NCI-H345 (cell line): ENCODE data around the gene RHBDF2.
"Not testable (repeated sequence)": the region's sequence is repeated elsewhere in the genome, so short reads cannot be mapped to it uniquely, and the experiment has no call there.

ENCODE experiments used
- DNase-seq: peaks from one replicate; lab custom pipeline; 2025; lab: John Stamatoyannopoulos, UW

Gene RHBDF2

GRCh38 chr17:76538281-76538931 lies 37.2 kb upstream of the RHBDF2 start:
- no peak for DNase-seq

GRCh38 chr17:76537578-76538280 lies 36.5 kb upstream of the RHBDF2 start, which contains the start of gene CYGB:
TSS of gene CYGB (minus strand) at chr17:76537709. CDS start at chr17:76537542, 167 bp downstream.
- no peak for DNase-seq

GRCh38 chr17:76537288-76537577 lies 36.0 kb upstream of the RHBDF2 start:
- DNase-seq: no peak

- DNase-seq: no peak
These were observed 35.5 kb upstream of the RHBDF2 start for GRCh38 chr17:76536511-76537287.

- no peak for DNase-seq
These were observed 34.7 kb upstream of the RHBDF2 start for GRCh38 chr17:76535788-76536510.

GRCh38 chr17:76534831-76535732 lies 33.9 kb upstream of the RHBDF2 start:
- no peak for DNase-seq

- not testable (repeated sequence) for DNase-seq
These were observed 32.6 kb upstream of the RHBDF2 start for GRCh38 chr17:76533640-76534359.

- no peak for DNase-seq
These were observed 30.9 kb upstream of the RHBDF2 start for GRCh38 chr17:76532072-76532651.

- DNase-seq: no peak
These were observed 30.3 kb upstream of the RHBDF2 start for GRCh38 chr17:76531486-76532038.

- no peak for DNase-seq
These were observed 29.7 kb upstream of the RHBDF2 start for GRCh38 chr17:76530811-76531485.

GRCh38 chr17:76530095-76530723 lies 29.0 kb upstream of the RHBDF2 start:
- no peak for DNase-seq

- no peak for DNase-seq
These were observed 28.2 kb upstream of the RHBDF2 start for GRCh38 chr17:76529224-76530094.

- no peak for DNase-seq
These were observed 27.5 kb upstream of the RHBDF2 start for GRCh38 chr17:76528528-76529223.

- no peak for DNase-seq
These were observed 26.9 kb upstream of the RHBDF2 start for GRCh38 chr17:76528156-76528527.

- no peak for DNase-seq
These were observed 26.3 kb upstream of the RHBDF2 start for GRCh38 chr17:76527430-76528111.

- not testable (repeated sequence) for DNase-seq
These were observed 25.8 kb upstream of the RHBDF2 start for GRCh38 chr17:76527016-76527415.

- DNase-seq: not testable (repeated sequence)
These were observed 24.2 kb upstream of the RHBDF2 start for GRCh38 chr17:76525513-76525833.
